ENCODE measurements around the gene DAB2.

DNA sequence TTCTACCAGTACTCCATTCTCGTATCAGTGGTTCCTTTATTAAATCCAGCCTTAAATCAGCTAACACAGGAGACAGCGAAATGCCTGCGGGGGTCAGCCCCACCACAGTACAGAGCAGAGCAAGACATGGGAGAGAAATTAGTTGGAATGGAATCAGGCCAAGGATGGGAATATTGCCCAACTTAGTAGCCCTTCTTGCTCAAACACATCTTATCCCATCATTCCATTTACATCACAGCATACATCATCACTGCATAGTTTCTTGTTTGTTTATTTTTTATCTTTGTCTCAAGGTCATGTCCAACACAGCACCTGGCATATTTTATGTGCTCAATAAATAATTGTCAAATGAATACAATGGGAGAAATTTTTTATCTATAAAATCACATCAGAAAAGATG is 34.3 kb upstream of the DAB2 start:
- TF ChIP-seq CTCF (optimal IDR thresholded peaks at IDR 0.05 in 1 of 3, IDR thresholded peaks at IDR 0.05 in 1 of 3, conservative IDR thresholded peaks at IDR 0.05 in 1 of 3; ENCODE audit: extremely low read depth in 1 of 3, insufficient read depth in 2 of 3, low read length in 3 of 3), result no peak
- TF ChIP-seq EZH2 (IDR thresholded peaks at IDR 0.05; ENCODE audit: low read length), result no peak
